ENCODE results near the gene RELB. TPM values are rescaled to one million over a fixed set of nuclear protein-coding genes. Genes with fewer than 3 reads are reported as not detected.

The RELB gene
- total RNA-seq, 8 experiments from 2014 or later, result 1.7 to 15.4 (median 5.4) TPM

Other genes starting within 250 kb of the RELB start
- gene CBLC, start 223.6 kb upstream of the RELB start, total RNA-seq, result not detected
- 10 to 100 TPM in 1 of 8 experiments, 1 to 10 TPM in 7; 1.7 to 10.6 (median 6.1) TPM for gene BCAM, start 192.4 kb upstream of the RELB start, total RNA-seq
- gene NECTIN2, start 155.2 kb upstream of the RELB start, total RNA-seq, result 10 to 100 TPM; 35.7 to 99.7 (median 49.5) TPM
- gene TOMM40, start 110.2 kb upstream of the RELB start, total RNA-seq, result 100 to 1,000 TPM in 1 of 8 experiments, 10 to 100 TPM in 7; 30.9 to 141 (median 58.9) TPM
- gene APOE, start 95.7 kb upstream of the RELB start, total RNA-seq, result 100 to 1,000 TPM in 2 of 8 experiments, 10 to 100 TPM in 3, 1 to 10 TPM in 3; 4.6 to 248 (median 30.2) TPM
- gene APOC1, start 86.9 kb upstream of the RELB start, total RNA-seq, result 10 to 100 TPM in 4 of 8 experiments, 1 to 10 TPM in 4; 1.1 to 77.6 (median 9.3) TPM
- not detected for gene APOC4, start 59.2 kb upstream of the RELB start, total RNA-seq
- gene APOC2, start 55.4 kb upstream of the RELB start, total RNA-seq, result 1 to 10 TPM in 1 of 8 experiments, under 1 TPM in 2, not detected in 5; 0.49 to 1.0 (median 0.56) TPM
- 10 to 100 TPM; 37.2 to 81.3 (median 59.5) TPM for gene CLPTM1, start 46.1 kb upstream of the RELB start, total RNA-seq
- 10 to 100 TPM; 22.2 to 82.6 (median 34.6) TPM for gene CLASRP, start 37.6 kb downstream of the RELB start, total RNA-seq
- 1 to 10 TPM in 3 of 8 experiments, under 1 TPM in 5; 0.46 to 1.9 (median 0.85) TPM for gene ZNF296, start 75.0 kb downstream of the RELB start, total RNA-seq
- 10 to 100 TPM; 15.5 to 33.8 (median 20.5) TPM for gene GEMIN7, start 77.8 kb downstream of the RELB start, total RNA-seq
- 10 to 100 TPM; 18.2 to 37.0 (median 22.6) TPM for gene PPP1R37, start 91.7 kb downstream of the RELB start, total RNA-seq
- 1 to 10 TPM in 2 of 8 experiments, under 1 TPM in 6; 0.49 to 1.4 (median 0.63) TPM for gene NKPD1, start 159.5 kb downstream of the RELB start, total RNA-seq
- 10 to 100 TPM; 16.9 to 40.8 (median 29.1) TPM for gene TRAPPC6A, start 176.8 kb downstream of the RELB start, total RNA-seq
- gene BLOC1S3, start 177.3 kb downstream of the RELB start, total RNA-seq, result 1 to 10 TPM; 3.2 to 8.0 (median 5.4) TPM
- gene EXOC3L2, start 243.9 kb downstream of the RELB start, total RNA-seq, result under 1 TPM in 7 of 8 experiments, not detected in 1; 0.04 to 0.51 (median 0.24) TPM
- 10 to 100 TPM in 7 of 8 experiments, 1 to 10 TPM in 1; 9.1 to 40.6 (median 14.8) TPM for gene MARK4, start 249.8 kb downstream of the RELB start, total RNA-seq